ENCODE results near the gene PSMC1.

- no peak for TF ChIP-seq CTCF (conservative IDR thresholded peaks at IDR 0.05; ENCODE audit: low read depth, low read length)
- no peak for TF ChIP-seq CEBPB (IDR thresholded peaks at IDR 0.05; ENCODE audit: low read depth, low read length)
- TF ChIP-seq POLR2A (IDR thresholded peaks at IDR 0.05; ENCODE audit: low read depth, low read length): no peak
- TF ChIP-seq RAD21 (IDR thresholded peaks at IDR 0.05; ENCODE audit: low read length): no peak
- no peak for TF ChIP-seq CHD1 (IDR thresholded peaks at IDR 0.05; ENCODE audit: low read depth, low read length)
- no peak for TF ChIP-seq USF2 (IDR thresholded peaks at IDR 0.05; ENCODE audit: low read depth, low read length)
- TF ChIP-seq MXI1 (IDR thresholded peaks at IDR 0.05; ENCODE audit: borderline replicate concordance, low read depth, low read length): no peak
- no peak for TF ChIP-seq MAFK (IDR thresholded peaks at IDR 0.05; ENCODE audit: low read depth, low read length)
- no peak for TF ChIP-seq RCOR1 (IDR thresholded peaks at IDR 0.05; ENCODE audit: insufficient replicate concordance, low read length)
- TF ChIP-seq SMC3 (IDR thresholded peaks at IDR 0.05; ENCODE audit: low read depth, low read length): no peak
- TF ChIP-seq ELK1 (IDR thresholded peaks at IDR 0.05; ENCODE audit: borderline replicate concordance, low read depth, low read length): no peak
These were observed 482 bp upstream of the PSMC1 start for GRCh38 chr14:90255871-90256270.

All from IMR-90 (cell line).